NB4 (cell line): ENCODE data around the gene DDAH1.

Experiments used
- DNase-seq: peaks from one replicate; pipeline ENCODE4 v3.0.0; 2010; ENCODE audit warnings: low read depth
- H3K4me3 ChIP-seq: one replicate; pipeline ENCODE4 v1.5.1; 2011; ENCODE audit warnings: mild to moderate bottlenecking, low read depth, low read length, moderate library complexity
- MYC ChIP-seq: IDR thresholded peaks from 2 replicates; pipeline ENCODE4 v1.6.1; 2011; ENCODE audit warnings: low read depth, low read length
- POLR2A ChIP-seq: IDR thresholded peaks from 2 replicates; pipeline ENCODE4 v1.6.1; 2011; ENCODE audit warnings: mild to moderate bottlenecking; ENCODE audit not compliant: insufficient read length; ENCODE audit errors: extremely low read depth
- TF ChIP-seq, protein P1 (sequence below): IDR thresholded peaks from one replicate; pipeline ENCODE4 v1.5.1; 2012; ENCODE audit warnings: low read depth, low read length
- TF ChIP-seq, protein P2 (sequence below): IDR thresholded peaks from 2 replicates; pipeline ENCODE4 v1.6.1; 2011; ENCODE audit warnings: low read depth, low read length

The DDAH1 gene

DNA sequence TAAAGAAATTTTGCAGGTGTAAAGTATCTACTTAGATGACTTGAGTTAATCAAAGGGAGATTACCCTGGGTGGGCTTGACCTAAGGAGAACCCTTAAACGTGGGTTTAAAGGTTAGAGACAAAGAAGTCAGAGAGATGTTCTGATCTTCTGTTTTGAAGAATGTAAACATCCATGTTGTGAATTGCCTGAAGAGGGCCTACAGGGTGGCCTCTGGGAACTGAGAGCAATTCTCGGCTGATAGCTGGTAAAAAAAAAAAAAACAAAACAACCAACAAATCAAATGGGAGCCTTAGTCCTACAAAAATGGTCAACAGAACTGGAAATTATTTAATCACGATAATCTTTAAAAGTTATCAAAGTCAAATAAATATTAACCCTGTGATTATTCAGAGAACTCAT lies 99.1 kb downstream of the DDAH1 start:
- no peak overlapping the region for H3K4me3 ChIP-seq
- no peak for TF ChIP-seq POLR2A
- TF ChIP-seq, protein P1, sequence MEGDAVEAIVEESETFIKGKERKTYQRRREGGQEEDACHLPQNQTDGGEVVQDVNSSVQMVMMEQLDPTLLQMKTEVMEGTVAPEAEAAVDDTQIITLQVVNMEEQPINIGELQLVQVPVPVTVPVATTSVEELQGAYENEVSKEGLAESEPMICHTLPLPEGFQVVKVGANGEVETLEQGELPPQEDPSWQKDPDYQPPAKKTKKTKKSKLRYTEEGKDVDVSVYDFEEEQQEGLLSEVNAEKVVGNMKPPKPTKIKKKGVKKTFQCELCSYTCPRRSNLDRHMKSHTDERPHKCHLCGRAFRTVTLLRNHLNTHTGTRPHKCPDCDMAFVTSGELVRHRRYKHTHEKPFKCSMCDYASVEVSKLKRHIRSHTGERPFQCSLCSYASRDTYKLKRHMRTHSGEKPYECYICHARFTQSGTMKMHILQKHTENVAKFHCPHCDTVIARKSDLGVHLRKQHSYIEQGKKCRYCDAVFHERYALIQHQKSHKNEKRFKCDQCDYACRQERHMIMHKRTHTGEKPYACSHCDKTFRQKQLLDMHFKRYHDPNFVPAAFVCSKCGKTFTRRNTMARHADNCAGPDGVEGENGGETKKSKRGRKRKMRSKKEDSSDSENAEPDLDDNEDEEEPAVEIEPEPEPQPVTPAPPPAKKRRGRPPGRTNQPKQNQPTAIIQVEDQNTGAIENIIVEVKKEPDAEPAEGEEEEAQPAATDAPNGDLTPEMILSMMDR = no peak
- no peak for TF ChIP-seq MYC
- TF ChIP-seq, protein P2, sequence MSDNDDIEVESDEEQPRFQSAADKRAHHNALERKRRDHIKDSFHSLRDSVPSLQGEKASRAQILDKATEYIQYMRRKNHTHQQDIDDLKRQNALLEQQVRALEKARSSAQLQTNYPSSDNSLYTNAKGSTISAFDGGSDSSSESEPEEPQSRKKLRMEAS = no peak

DNA sequence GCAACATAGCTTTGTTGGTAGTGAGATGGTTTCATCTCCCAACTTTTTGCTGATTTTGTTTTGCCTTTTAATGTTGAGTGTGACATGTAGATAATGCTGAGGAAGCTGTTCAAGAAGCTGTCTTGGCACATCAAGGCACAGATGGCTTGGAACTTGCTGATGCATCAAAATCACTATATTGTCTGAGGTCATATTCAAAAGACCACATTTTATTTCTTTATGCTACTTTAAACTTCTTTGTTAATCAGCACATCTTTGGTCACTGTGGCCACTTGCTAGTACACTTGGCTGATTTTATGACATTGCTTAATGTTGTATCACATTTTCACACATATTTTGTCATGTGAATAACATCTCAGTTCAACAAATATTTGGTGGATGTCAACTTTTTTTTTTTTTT lies 101.4 kb downstream of the DDAH1 start:
- TF ChIP-seq, protein P2 = no peak
- TF ChIP-seq MYC = no peak
- TF ChIP-seq, protein P1 = no peak
- no peak for TF ChIP-seq POLR2A
- DNase-seq = no peak
- H3K4me3 ChIP-seq = no peak overlapping the region

More for the DNA sequence above, 99.1 kb downstream of the DDAH1 start:
- DNase-seq = no peak

DNA sequence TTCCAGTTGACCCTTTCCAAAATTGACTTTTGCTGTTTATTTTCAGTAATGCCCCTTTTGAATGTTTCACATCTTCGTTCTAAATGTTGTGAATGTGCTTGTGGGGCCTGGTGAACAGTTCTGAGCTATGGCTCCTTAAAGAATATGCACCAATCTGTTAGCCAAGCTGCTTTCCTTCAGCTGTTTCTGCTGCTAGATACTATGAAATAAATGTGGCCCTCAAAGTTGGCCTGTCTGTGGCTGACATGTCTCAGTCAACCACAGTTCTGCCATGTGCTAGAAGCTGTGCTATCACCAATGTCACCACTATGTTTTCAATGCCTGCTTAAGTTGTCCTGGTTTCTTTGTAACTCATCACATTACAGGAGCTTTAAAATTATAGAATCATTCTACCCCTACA lies 101.9 kb downstream of the DDAH1 start:
- TF ChIP-seq, protein P2 = no peak
- TF ChIP-seq MYC (no peak), POLR2A (no peak)
- TF ChIP-seq, protein P1 = no peak
- H3K4me3 ChIP-seq = no peak overlapping the region
- DNase-seq = no peak

DNA sequence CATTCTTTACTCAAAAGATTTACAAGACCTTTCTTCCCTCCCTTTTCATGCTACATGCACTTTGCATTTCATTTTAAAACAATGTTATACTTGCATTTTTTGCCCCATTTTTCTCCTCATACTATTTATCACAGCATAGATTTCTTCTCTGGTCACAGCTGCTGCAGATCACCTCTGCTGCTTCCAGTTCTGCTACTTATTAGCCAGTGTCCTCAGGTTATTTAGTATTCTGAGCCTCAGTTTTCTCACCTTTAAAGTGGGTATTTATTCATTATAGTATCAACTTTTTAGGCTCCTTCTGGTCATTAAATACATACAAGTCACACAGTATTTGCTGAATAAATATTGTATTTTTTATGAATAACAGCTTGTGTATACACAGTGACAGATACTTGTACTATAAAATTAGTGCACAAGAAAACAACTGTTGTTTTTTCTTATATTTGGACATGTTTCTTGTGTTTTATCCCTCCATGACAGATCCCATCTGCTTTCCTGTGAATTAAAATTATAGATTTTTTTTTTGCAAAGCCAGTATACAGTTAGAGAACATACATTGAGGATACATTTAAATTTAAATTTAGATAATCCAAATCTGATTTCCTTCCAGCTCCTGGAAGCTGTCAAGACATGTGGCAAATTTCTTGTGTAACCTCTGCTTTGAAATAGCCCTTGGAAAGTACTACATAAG lies 103.2 kb downstream of the DDAH1 start:
- DNase-seq = no peak
- TF ChIP-seq MYC (no peak), POLR2A (no peak)
- TF ChIP-seq, protein P2 = no peak
- TF ChIP-seq, protein P1 = no peak
- H3K4me3 ChIP-seq = no peak overlapping the region

DNA sequence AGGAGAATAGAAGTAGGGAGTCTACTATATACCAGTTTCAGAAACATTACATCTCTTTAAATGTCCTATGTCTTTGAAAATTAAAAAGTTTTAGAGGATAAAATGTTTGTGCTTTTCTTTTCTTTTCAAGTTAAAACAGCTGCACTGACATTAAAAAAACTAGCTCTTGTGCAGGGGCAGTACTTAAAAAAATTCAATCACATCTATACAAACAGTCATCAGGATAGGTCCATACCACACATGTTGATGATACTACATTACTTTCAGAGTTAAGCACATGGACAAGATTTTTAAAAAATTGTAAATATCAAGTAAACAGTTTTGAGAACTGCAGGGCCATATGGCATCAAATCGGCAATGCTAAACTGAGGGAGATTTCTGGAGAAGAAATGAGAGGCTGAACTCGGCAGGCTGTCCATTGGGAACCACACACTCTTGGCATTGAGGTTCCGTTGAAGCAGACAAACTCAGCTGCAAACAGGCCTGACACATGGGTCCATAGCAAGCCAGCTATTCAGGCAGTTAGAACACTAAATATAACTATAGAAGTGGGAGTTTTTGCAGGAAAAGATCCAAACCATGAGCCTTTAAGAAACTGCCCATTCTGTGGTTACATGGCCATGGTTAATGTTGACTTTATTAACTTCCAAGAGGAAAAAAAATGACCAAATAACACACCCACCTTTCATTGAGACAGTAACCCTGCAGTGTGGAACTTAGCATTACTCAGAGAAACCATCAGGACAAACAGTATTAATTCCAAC lies 104.0 kb downstream of the DDAH1 start:
- DNase-seq = no peak
- TF ChIP-seq, protein P1 = no peak
- TF ChIP-seq MYC = no peak
- TF ChIP-seq, protein P2 = no peak
- no peak for TF ChIP-seq POLR2A
- H3K4me3 ChIP-seq = no peak overlapping the region
